ENCODE measurements around the gene CEP41. TPM values are rescaled to one million over a fixed set of nuclear protein-coding genes. Genes with fewer than 3 reads are reported as not detected.
A peak's percentile ranks its signal among the peaks of the same experiment; 100 is the strongest.

The CEP41 gene
- total RNA-seq, 4 donors from 2014 or later = 1.6 to 6.6 (median 3.0) TPM

DNA sequence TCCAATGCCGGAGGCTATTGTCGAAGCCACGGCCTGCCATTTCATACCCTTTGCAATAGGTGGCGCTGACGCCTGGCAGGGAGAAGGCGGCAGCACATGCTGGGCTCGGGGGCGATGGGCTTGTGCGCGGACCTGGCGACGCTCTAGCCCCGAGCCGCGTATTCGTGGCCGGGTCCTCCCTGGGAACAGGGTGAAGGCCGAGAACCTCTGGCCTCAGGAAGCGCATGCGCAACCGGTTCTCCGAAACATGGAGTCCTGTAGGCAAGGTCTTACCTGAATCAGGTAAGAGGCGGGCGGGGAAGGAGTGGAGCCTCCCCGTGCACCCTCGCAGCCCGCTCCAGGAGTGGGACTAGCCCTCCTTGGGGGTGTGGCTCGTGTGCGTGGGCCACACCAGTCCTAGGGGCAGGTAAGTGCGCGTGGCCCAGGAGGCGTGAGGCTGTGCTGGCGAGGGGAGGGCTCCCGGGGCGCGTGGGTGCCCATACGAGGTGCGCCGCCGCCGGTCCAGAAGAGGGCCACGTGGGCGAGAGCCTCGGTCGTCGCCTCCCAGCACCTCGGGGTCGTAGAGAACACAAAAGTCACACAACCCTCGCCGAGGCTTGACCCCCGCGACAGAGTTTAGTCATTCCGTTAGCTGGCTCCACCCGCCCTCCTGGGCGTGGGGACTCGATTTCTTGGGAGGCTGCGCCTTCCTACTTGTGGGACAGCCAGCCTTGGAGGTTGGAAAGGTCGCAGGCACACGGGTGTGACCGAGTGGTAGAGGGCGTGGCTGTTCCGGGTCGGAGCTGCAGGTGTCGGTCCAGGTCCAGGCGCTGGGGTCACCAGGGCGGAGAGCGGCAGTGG is 45.5 kb upstream of the CEP41 start:
- intact Hi-C loops (cut with DNase I; ENCODE audit: low total_unique reads) = no loop called here
- peak overlapping the region; percentile 18 for H3K4me3 ChIP-seq (ENCODE audit: low read depth, poor library complexity, severe bottlenecking)
- 13 to 16% methylated on average over 57 to 64 of the region's 67 CpGs for WGBS, 2 donors
- no peak for DNase-seq (ENCODE audit: low spot score in 2 of 2)
- TF ChIP-seq, protein P1, sequence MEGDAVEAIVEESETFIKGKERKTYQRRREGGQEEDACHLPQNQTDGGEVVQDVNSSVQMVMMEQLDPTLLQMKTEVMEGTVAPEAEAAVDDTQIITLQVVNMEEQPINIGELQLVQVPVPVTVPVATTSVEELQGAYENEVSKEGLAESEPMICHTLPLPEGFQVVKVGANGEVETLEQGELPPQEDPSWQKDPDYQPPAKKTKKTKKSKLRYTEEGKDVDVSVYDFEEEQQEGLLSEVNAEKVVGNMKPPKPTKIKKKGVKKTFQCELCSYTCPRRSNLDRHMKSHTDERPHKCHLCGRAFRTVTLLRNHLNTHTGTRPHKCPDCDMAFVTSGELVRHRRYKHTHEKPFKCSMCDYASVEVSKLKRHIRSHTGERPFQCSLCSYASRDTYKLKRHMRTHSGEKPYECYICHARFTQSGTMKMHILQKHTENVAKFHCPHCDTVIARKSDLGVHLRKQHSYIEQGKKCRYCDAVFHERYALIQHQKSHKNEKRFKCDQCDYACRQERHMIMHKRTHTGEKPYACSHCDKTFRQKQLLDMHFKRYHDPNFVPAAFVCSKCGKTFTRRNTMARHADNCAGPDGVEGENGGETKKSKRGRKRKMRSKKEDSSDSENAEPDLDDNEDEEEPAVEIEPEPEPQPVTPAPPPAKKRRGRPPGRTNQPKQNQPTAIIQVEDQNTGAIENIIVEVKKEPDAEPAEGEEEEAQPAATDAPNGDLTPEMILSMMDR (IDR thresholded peaks at IDR 0.05) = no peak
- no peak for TF ChIP-seq POLR2A (IDR thresholded peaks at IDR 0.05)

DNA sequence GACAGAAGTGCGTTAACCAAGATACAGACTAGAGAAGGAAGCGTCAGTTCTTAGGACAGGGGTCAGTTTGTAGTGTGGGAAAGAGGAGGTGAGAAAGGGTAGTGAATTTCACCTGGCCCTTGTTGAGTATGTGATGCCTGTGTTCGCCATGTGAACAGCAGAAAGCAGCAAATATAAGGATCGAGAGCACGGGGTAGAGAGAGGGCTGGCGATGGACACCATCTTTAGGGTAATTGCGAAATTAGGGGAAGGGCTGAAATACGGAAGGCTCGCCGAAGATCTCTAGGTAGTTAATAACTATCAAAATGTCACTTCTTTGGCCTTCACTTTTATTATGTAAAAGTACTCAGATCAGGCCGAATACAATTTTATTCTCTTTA is 44.9 kb upstream of the CEP41 start:
- TF ChIP-seq, protein P1 (IDR thresholded peaks at IDR 0.05) = no peak
- TF ChIP-seq POLR2A (IDR thresholded peaks at IDR 0.05) = no peak
- intact Hi-C loops (cut with DNase I; ENCODE audit: low total_unique reads) = no loop called here
- H3K4me3 ChIP-seq (ENCODE audit: low read depth, poor library complexity, severe bottlenecking) = no peak overlapping the region
- 75 to 81% methylated on average over 11 of the region's 11 CpGs for WGBS, 2 donors
- no peak for DNase-seq (ENCODE audit: low spot score in 2 of 2)

DNA sequence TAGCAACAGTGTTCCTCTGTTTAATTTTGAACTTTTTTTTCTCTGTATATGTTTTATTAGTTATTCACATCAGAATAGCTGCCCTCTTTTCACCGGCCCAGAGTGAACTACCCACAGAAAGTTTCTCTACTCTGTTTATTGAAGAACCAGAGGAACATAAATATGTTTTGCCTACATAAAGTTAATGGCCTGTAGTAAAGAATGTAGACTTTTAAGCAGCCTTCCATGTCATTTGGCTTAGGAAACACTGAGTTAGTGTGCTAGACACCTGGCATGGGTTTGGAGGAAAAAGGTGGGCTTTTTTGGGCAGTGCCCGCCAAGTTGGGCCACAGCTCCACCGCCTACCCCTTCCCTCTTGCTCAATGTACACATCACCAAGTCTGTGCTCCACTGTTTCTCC is 42.2 kb upstream of the CEP41 start:
- WGBS, 2 donors = 95 to 98% methylated on average over 3 of the region's 3 CpGs
- TF ChIP-seq, protein P1 (IDR thresholded peaks at IDR 0.05) = no peak
- no peak for TF ChIP-seq POLR2A (IDR thresholded peaks at IDR 0.05)
- no peak for DNase-seq (ENCODE audit: low spot score in 2 of 2)
- no peak overlapping the region for H3K4me3 ChIP-seq (ENCODE audit: low read depth, poor library complexity, severe bottlenecking)
- intact Hi-C loops (cut with DNase I; ENCODE audit: low total_unique reads) = no loop called here

DNA sequence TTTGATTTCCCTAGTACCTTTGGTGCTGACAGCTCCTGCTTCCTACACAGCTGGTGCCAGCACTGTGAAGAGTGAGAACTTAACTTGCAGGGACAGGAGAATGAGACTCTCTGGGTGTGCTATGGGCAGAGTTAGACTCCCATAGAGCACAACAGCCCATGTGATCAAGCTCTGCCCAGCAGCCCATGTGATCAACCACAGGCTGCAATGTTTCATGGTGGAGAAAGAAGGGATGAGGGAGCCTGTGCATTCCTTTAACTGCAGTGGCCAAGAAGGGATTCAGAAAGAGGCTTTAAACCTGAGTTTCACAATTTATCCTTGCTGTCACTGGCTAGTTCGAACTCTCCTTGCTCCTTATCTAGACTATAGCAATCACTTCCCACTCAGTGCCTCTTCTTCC is 41.1 kb upstream of the CEP41 start:
- TF ChIP-seq POLR2A (IDR thresholded peaks at IDR 0.05) = no peak
- TF ChIP-seq, protein P1 (IDR thresholded peaks at IDR 0.05) = no peak
- intact Hi-C loops (cut with DNase I; ENCODE audit: low total_unique reads) = no loop called here
- DNase-seq (ENCODE audit: low spot score in 2 of 2) = no peak
- H3K4me3 ChIP-seq (ENCODE audit: low read depth, poor library complexity, severe bottlenecking) = no peak overlapping the region
- 67 to 84% methylated on average over 1 of the region's 1 CpG for WGBS, 2 donors

DNA sequence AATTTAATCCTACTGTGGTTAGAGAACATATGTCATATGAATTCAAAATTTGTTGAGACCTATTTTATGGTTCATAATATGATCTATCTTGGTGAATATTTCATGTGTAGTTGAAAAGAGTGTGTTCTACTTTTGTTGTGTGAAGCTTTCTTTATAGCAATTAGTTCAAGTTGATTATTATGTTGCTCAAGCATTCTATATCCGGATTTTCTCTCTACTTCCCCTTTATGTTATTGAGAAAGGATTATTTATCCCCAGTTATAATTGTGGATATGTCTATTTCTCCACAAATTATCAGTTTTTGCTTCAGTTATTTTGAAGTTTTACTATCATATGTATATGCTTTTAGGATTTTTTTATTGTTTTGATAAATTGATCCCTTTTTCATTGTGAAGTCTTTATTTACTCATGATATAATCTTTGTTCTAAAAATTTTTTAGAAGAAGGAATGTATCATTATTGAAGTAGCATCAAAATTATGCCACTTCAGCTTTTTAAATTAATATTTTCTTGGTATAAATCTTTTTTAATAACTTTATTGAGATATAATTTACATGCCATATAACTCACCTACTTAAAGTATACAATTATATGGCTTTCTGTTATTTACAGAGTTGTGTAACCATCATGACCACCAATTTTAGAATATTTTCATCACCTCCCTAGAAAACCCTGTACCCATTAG is 39.0 kb upstream of the CEP41 start:
- WGBS, 2 donors = 91 to 95% methylated on average over 1 of the region's 1 CpG

More for the DNA sequence above, 39.0 kb upstream of the CEP41 start:
- H3K4me3 ChIP-seq (ENCODE audit: low read depth, poor library complexity, severe bottlenecking) = no peak overlapping the region
- TF ChIP-seq POLR2A (IDR thresholded peaks at IDR 0.05) = no peak
- TF ChIP-seq, protein P1 (IDR thresholded peaks at IDR 0.05) = no peak
- intact Hi-C loops (cut with DNase I; ENCODE audit: low total_unique reads) = no loop called here
- DNase-seq (ENCODE audit: low spot score in 2 of 2) = no peak

Data from lower leg skin (tissue), 4 donors.